ENCODE results near the gene MAPK6.

Gene MAPK6

GRCh38 chr15:52023169-52023922, 4.3 kb downstream of the MAPK6 start:
- no peak for DNase-seq (ENCODE audit: low spot score)
- in situ Hi-C loops (cut with MboI; ENCODE audit: low pct_unique_long_range_greater_than_20kb, low sequenced_read_pairs, unreplicated experiment): no loop called here
- no peak for TF ChIP-seq CTCF (IDR thresholded peaks at IDR 0.05; ENCODE audit: extremely low read depth, insufficient read depth, missing control alignments)

GRCh38 chr15:52028431-52029093, 9.5 kb downstream of the MAPK6 start:
- TF ChIP-seq CTCF (IDR thresholded peaks at IDR 0.05; ENCODE audit: extremely low read depth, insufficient read depth, missing control alignments): no peak

GRCh38 chr15:52030010-52030409, 11.0 kb downstream of the MAPK6 start:
- in situ Hi-C loops (cut with MboI; ENCODE audit: low pct_unique_long_range_greater_than_20kb, low sequenced_read_pairs, unreplicated experiment): no loop called here
- no peak for DNase-seq (ENCODE audit: low spot score)
- TF ChIP-seq CTCF (IDR thresholded peaks at IDR 0.05; ENCODE audit: extremely low read depth, insufficient read depth, missing control alignments): no peak

More at GRCh38 chr15:52028431-52029093, 9.5 kb downstream of the MAPK6 start:
- no peak for DNase-seq (ENCODE audit: low spot score)
- in situ Hi-C loops (cut with MboI; ENCODE audit: low pct_unique_long_range_greater_than_20kb, low sequenced_read_pairs, unreplicated experiment): no loop called here

GRCh38 chr15:52031556-52031955, 12.5 kb downstream of the MAPK6 start:
- no peak for TF ChIP-seq CTCF (IDR thresholded peaks at IDR 0.05; ENCODE audit: extremely low read depth, insufficient read depth, missing control alignments)
- DNase-seq (ENCODE audit: low spot score): no peak
- in situ Hi-C loops (cut with MboI; ENCODE audit: low pct_unique_long_range_greater_than_20kb, low sequenced_read_pairs, unreplicated experiment): no loop called here

- in situ Hi-C loops (cut with MboI; ENCODE audit: low pct_unique_long_range_greater_than_20kb, low sequenced_read_pairs, unreplicated experiment): no loop called here
- DNase-seq (ENCODE audit: low spot score): no peak
- no peak for TF ChIP-seq CTCF (IDR thresholded peaks at IDR 0.05; ENCODE audit: extremely low read depth, insufficient read depth, missing control alignments)
These were observed 19.0 kb downstream of the MAPK6 start for GRCh38 chr15:52037889-52038505.

GRCh38 chr15:52039925-52040781, 21.1 kb downstream of the MAPK6 start:
- no peak for DNase-seq (ENCODE audit: low spot score)
- in situ Hi-C loops (cut with MboI; ENCODE audit: low pct_unique_long_range_greater_than_20kb, low sequenced_read_pairs, unreplicated experiment): no loop called here
- no peak for TF ChIP-seq CTCF (IDR thresholded peaks at IDR 0.05; ENCODE audit: extremely low read depth, insufficient read depth, missing control alignments)

All from GM13977 (cell line).